SIG-M5 treated with dmso at 0.1 percent for 504 hours (cell line): Measurements from ENCODE around the gene SORD.
"Not testable (repeated sequence)": the region's sequence is repeated elsewhere in the genome, so short reads cannot be mapped to it uniquely, and the experiment has no call there.

Source experiments
- DNase-seq: peaks from one replicate; lab custom pipeline; 2025; ENCODE audit not compliant: unreplicated experiment; lab: John Stamatoyannopoulos, UW

Gene SORD

GRCh38 chr15:45022871-45023658 is at the start of gene SORD:
Gene SORD (plus strand): TSS chr15:45023195. CDS start chr15:45023284, 89 bp downstream.
- peak; percentile 68 for DNase-seq

- not testable (repeated sequence) for DNase-seq
These were observed 46.8 kb upstream of the SORD start for GRCh38 chr15:44976183-44976582.

- DNase-seq: not testable (repeated sequence)
These were observed 45.2 kb upstream of the SORD start for GRCh38 chr15:44977781-44978180.

- peak; percentile 5 for DNase-seq
These were observed 43.2 kb upstream of the SORD start for GRCh38 chr15:44979617-44980339.

GRCh38 chr15:44984144-44984543 is 38.9 kb upstream of the SORD start:
- not testable (repeated sequence) for DNase-seq

- not testable (repeated sequence) for DNase-seq
These were observed 36.5 kb upstream of the SORD start for GRCh38 chr15:44986346-44987055.

- DNase-seq: not testable (repeated sequence)
These were observed 35.3 kb upstream of the SORD start for GRCh38 chr15:44987711-44988110.

GRCh38 chr15:44988184-44988869 is 34.7 kb upstream of the SORD start:
- DNase-seq: not testable (repeated sequence)

- not testable (repeated sequence) for DNase-seq
These were observed 34.1 kb upstream of the SORD start for GRCh38 chr15:44988870-44989219.

GRCh38 chr15:44997632-44998031 is 25.4 kb upstream of the SORD start:
- not testable (repeated sequence) for DNase-seq

GRCh38 chr15:44999105-44999504 is 23.9 kb upstream of the SORD start:
- no peak for DNase-seq

- not testable (repeated sequence) for DNase-seq
These were observed 21.8 kb upstream of the SORD start for GRCh38 chr15:45001180-45001579.

- DNase-seq: not testable (repeated sequence)
These were observed 19.1 kb upstream of the SORD start for GRCh38 chr15:45003731-45004410.

- not testable (repeated sequence) for DNase-seq
These were observed 18.3 kb upstream of the SORD start for GRCh38 chr15:45004590-45005175.

- no peak for DNase-seq
These were observed 13.9 kb upstream of the SORD start for GRCh38 chr15:45009046-45009445.

- DNase-seq: not testable (repeated sequence)
These were observed 7.9 kb upstream of the SORD start for GRCh38 chr15:45015114-45015513.

GRCh38 chr15:45020222-45020900 is 2.6 kb upstream of the SORD start:
- DNase-seq: not testable (repeated sequence)

GRCh38 chr15:45020901-45021259 is 2.1 kb upstream of the SORD start:
- DNase-seq: not testable (repeated sequence)

GRCh38 chr15:45021348-45021747 is 1.6 kb upstream of the SORD start:
- no peak for DNase-seq
